ENCODE measurements around the gene DCLK2. TPM values are rescaled to one million over a fixed set of nuclear protein-coding genes. Genes with fewer than 3 reads are reported as not detected.
A peak's percentile ranks its signal among the peaks of the same experiment; 100 is the strongest.

DCLK2 gene
- total RNA-seq, 3 donors from 2014 or later, result 0.08 TPM; not detected in 2

DNA sequence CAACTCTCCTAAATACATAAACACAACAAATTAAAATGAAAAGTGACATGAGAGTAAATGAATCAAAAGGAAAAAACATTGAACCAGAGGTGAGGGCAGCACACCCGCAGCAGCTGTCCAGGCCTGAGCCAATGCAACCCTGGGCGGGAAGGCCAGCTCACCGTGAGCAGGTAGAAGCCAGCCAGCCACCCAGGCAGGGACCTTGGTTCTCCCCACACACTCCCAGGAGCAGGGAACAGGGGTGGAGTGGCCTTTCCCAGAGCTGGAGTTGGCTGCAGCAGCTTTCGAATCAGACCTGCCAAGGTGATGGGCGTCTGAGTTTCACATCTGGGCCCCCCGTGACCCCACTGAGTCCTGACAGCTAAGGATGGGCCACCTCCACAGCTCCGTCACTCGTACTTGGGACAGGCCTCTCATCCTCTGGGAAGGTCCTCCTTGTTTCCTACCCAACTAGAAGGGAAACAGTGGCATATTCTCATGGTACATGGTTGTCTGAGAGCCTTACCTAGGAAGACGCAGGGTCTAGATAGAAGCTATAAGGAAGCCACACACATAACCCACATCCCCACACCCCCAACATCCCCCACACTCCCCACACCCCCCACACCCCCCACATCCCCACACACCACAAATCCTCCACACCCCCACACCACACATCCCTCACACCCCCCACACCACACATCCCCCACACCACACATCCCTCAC, 172.2 kb downstream of the DCLK2 start:
- Mint-ChIP-seq H3K4me1 (ENCODE audit: low read depth) (no peaks in the 10 kb centered on the region), H3K36me3 (ENCODE audit: insufficient read depth) (no peaks in the 10 kb centered on the region), H3K4me3 (no peak overlapping the region), H3K27me3 (ENCODE audit: low read depth) (peaks cover 7% of the 10 kb centered on the region), H3K9me3 (no peaks in the 10 kb centered on the region)
- ATAC-seq (no peak), DNase-seq (no peak)

DNA sequence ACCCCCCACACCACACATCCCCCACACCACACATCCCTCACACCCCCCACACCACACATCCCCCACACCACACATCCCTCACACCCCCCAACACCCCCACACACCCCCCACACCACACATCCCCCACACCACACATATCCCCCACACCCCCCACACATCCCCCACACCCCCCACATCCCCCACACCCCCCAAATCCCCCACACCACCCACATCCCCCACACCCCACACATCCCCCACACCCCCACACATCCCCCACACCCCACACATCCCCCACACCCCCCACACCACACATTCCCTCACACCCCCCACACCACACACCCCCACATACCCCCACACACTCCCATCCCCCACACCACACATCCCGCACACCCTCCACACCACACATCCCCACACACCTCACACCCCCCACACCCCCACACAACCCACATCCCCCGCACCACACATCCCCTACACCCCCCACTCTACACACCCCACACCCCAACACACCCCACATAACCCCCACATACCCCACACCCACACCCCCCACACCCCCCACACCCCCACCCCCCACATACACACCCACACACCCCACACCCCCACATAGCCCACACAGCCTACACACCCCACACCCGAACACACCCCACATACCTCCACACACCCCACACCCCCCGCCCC, 172.9 kb downstream of the DCLK2 start:
- Mint-ChIP-seq H3K27me3 (ENCODE audit: low read depth) (peaks cover 7% of the 10 kb centered on the region), H3K9me3 (no peaks in the 10 kb centered on the region), H3K4me3 (no peak overlapping the region), H3K4me1 (ENCODE audit: low read depth) (no peaks in the 10 kb centered on the region), H3K36me3 (ENCODE audit: insufficient read depth) (no peaks in the 10 kb centered on the region)
- DNase-seq, result no peak
- ATAC-seq, result no peak

DNA sequence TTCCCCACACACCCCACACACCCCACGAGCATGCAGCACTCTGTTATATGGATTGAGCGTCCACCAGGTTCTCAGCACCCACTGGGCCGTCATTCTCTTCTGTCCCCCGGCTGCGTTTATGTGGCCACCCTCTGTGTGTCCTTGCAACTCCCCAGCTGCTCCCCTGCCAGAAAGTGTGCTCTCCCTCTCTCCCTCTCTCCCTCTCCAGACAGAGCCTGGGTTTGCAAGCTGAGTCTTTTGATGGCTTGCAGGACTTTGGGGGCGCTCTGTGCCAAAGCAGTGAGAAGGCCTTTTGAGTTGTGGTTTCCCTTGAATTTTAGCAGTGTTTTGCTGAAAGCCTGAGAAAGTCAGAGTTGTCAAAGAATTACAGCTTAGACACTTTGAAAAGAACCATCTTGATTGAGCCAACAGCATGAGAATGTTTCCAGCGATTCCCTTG, 173.5 kb downstream of the DCLK2 start:
- Mint-ChIP-seq H3K4me1 (ENCODE audit: low read depth) (no peaks in the 10 kb centered on the region), H3K36me3 (ENCODE audit: insufficient read depth) (no peaks in the 10 kb centered on the region), H3K4me3 (no peak overlapping the region), H3K27me3 (ENCODE audit: low read depth) (peaks cover 7% of the 10 kb centered on the region), H3K9me3 (no peaks in the 10 kb centered on the region)
- DNase-seq (no peak), ATAC-seq (no peak)

DNA sequence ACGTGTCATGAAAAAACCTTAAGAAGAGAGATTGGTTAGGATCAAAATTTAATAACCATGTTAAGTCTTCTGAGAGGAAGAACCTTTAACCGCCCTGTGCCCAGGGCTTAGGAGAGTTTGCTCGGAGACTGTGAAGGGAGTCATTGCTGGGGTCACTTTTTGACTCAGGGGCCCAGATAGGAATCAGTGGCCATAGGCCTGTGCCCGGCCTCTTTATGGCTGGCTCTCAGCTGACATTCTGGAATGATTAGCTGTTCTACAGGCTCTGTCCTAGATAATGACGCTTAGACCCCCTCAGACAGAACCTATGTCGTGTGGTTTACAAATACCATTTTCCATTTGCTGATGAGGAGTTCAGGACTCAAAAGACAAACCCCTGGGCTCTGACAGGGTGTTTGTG, 174.1 kb downstream of the DCLK2 start:
- DNase-seq (no peak), ATAC-seq (no peak)
- no peak overlapping the region for H3K4me3 Mint-ChIP-seq
- peaks cover 4% of the 10 kb centered on the region for H3K27me3 Mint-ChIP-seq (ENCODE audit: low read depth)
- H3K9me3 Mint-ChIP-seq, result no peaks in the 10 kb centered on the region
- H3K4me1 Mint-ChIP-seq (ENCODE audit: low read depth), result no peaks in the 10 kb centered on the region
- no peaks in the 10 kb centered on the region for H3K36me3 Mint-ChIP-seq (ENCODE audit: insufficient read depth)

DNA sequence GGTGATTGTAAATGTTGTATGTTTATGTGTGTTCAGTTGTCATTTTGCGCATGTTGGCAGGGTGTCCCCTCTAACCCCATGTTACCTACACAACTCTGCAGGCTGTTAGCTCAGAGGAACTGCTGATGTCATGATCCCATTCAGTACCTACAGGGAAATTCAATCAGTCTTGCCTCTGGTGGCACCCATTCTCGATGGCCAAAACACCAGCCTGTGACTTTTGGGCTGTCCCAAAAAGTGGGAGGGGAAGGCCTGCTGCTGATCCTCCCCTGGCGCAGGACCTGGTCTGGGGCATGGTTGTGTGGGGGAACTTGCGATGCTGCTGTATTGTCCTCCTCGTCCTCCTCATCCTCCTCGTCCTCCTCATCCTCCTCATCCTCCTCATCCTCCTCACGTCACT, 174.5 kb downstream of the DCLK2 start:
- Mint-ChIP-seq H3K4me1 (ENCODE audit: low read depth) (no peaks in the 10 kb centered on the region), H3K9me3 (no peaks in the 10 kb centered on the region), H3K4me3 (no peak overlapping the region), H3K36me3 (ENCODE audit: insufficient read depth) (no peaks in the 10 kb centered on the region), H3K27me3 (ENCODE audit: low read depth) (peaks cover 4% of the 10 kb centered on the region)
- no peak for DNase-seq
- ATAC-seq, result no peak

DNA sequence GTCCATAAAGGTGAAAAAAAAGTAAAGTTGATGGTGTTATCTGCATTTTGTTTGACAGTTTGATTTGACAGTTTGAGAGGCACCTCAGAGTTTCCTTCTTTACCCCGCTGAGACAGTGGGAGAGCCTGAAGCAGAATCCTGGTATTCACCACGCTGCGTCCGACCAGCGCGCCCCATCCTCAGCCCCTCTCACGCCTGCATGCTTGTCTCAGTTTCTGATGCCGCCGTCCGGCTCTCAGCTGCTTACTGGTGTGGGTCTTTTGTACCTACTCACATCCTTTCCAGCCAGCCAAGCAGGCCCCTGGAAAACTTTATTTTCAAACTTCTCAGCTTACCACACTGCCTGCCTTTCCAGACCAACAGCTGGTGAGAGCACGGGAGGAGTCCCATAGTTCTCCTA, 175.2 kb downstream of the DCLK2 start:
- Mint-ChIP-seq H3K4me3 (no peak overlapping the region), H3K9me3 (no peaks in the 10 kb centered on the region), H3K4me1 (ENCODE audit: low read depth) (no peaks in the 10 kb centered on the region), H3K27me3 (ENCODE audit: low read depth) (peaks cover 4% of the 10 kb centered on the region), H3K36me3 (ENCODE audit: insufficient read depth) (no peaks in the 10 kb centered on the region)
- no peak for ATAC-seq
- no peak for DNase-seq

DNA sequence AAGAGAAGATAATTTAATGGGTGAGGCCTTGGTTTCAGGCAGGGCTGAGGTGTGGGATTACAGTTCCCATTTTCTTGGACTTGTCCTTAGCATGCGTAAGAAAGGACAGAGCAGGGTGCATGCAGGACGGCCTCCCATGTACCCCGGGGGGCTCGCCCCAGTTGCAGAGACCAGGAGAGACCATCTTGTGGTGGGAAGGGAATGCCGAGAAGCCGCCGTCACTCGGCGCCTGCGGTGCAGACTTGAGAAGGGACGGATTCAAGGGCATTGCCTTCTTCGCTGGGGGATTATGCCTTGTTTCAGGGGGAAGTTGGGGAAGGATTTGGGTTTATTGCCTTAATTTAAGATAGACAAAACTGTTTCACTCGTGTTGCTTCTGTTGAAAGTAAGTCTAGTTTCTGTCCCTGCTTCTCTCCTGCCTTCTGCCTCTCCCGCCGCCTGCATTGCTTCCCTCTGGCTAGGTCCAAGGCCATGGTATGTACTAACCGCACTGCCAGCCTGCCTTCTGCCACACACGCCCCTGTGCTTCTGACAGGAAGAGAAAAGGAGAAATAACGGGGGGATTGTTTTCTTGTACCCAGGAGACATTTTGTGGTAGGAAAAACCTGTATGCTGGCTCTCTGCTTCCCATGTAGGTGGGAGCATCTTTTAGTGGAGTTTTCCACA, 175.9 kb downstream of the DCLK2 start:
- DNase-seq (no peak), ATAC-seq (no peak)
- Mint-ChIP-seq H3K4me1 (ENCODE audit: low read depth) (no peaks in the 10 kb centered on the region), H3K36me3 (ENCODE audit: insufficient read depth) (no peaks in the 10 kb centered on the region), H3K27me3 (ENCODE audit: low read depth) (peaks cover 1% of the 10 kb centered on the region), H3K9me3 (no peaks in the 10 kb centered on the region), H3K4me3 (no peak overlapping the region)

DNA sequence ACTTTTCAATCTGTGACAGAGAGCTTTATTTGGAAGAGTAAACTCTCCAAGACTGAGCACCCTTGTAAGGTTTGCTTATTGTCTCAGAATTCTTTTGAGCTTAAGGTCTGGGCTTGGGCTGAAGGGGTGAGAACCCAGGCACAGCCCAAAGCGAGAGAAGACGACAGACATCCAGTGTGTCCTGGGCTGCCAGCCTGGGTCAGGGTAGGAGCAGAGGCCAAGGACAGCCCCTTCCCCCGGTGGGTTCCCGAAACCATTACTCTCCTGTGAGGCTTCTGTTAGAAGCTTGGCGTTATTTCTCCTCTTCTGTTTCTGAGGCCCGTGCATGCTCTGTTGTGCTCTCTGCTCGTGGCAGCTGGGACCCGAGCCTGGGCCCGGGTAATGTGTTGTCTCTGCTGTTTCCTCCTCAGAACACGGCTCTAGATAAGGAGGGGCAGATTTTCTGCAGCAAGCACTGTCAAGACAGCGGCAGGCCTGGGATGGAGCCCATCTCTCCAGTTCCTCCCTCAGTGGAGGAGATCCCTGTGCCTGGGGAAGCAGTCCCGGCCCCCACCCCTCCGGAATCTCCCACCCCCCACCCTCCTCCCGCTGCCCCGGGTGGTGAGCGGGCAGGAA, 177.5 kb downstream of the DCLK2 start:
- no peak overlapping the region for H3K4me3 Mint-ChIP-seq
- no peaks in the 10 kb centered on the region for H3K9me3 Mint-ChIP-seq
- H3K36me3 Mint-ChIP-seq (ENCODE audit: insufficient read depth), result peaks cover 2% of the 10 kb centered on the region
- no peaks in the 10 kb centered on the region for H3K4me1 Mint-ChIP-seq (ENCODE audit: low read depth)
- DNase-seq (no peak), ATAC-seq (peak in 1 of 2 donors; percentile 14)
- no peaks in the 10 kb centered on the region for H3K27me3 Mint-ChIP-seq (ENCODE audit: low read depth)

DNA sequence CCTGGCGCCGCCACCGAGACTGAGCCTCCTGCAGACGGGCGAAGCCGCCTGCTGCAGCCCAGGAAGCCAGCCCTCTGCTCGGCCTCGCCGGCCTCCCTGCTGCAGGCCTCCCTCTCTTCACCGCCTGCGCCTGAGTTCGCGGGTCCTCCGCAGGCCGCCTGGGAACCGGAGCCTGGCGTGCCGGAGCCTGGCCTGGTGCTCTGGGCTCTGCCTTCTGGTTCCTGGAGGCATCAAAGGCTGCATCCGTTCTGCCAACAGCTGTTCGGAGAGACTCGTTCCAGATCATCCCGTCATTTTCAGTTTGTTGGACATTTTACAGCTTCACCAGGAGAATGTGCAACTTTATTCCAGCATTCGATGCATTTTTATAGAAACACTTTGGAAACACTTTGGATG, 178.0 kb downstream of the DCLK2 start:
- no peak for DNase-seq
- Mint-ChIP-seq H3K4me1 (ENCODE audit: low read depth) (no peaks in the 10 kb centered on the region), H3K4me3 (no peak overlapping the region), H3K36me3 (ENCODE audit: insufficient read depth) (peaks cover 4% of the 10 kb centered on the region), H3K9me3 (no peaks in the 10 kb centered on the region), H3K27me3 (ENCODE audit: low read depth) (no peaks in the 10 kb centered on the region)
- ATAC-seq, result no peak

DNA sequence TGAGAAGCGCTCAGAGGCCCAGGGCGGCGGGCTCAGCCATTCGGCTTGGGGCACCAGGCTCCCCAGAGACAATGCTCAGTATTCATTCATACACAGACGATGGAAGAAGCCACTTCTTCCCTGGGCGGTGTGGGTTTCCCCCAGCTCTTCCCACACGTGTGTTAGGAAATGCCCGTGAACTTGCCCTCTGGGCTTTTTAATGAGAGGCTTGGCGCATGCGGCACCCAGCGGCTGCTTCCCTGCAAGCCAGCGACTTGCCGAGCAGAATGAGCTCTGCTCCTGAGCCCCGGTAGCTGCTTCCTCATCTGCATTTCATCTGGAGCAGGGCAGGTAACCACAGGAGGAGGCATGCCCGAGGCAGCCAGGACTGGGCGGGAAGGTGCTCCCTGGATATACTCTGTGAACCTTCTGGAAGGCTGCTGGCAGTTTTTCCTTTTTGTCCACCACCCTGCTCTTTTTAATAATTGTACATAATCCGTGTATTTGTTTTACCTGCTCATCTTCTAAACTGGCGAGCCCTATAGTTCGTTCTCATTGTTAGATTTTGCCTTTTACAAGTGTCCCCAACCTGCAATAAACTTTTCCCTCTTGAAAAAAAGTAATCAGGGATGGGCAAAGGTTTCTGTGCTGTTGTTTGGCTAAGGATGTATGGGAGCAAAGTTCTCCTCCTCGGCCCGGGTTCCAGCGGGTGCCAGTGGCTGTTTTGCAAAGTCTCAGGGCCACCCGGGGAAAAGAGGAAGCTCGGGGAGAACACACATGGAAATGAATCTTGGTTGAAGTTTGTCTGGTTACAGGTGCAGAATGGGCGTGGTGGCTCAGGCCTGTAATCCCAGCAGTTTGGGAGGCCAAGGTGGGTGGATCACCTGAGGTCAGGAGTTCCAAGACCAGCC, 178.8 kb downstream of the DCLK2 start:
- Mint-ChIP-seq H3K4me3 (no peak overlapping the region), H3K36me3 (ENCODE audit: insufficient read depth) (peaks cover 7% of the 10 kb centered on the region), H3K9me3 (no peaks in the 10 kb centered on the region), H3K27me3 (ENCODE audit: low read depth) (no peaks in the 10 kb centered on the region), H3K4me1 (ENCODE audit: low read depth) (no peaks in the 10 kb centered on the region)
- DNase-seq (no peak), ATAC-seq (no peak)

DNA sequence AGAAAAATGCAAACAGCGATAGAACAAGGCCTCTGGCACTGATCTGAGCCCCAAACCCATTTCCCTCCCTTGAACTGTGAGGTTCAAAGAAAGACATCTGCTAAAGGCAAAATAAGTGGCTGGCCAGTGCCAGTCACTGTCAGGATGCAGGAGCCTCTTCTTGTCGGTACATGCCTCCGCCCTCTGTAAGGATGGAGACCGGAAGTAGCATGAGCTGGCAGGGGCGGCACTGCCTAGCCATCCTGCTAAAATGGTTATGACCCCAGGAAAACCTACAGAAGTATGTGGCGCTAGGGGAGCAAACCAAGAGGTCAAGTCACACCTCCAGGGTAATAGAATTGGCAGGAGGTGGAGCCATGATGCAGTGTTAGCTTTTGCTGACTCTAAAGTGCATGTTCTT, 180.3 kb downstream of the DCLK2 start:
- DNase-seq, result no peak
- H3K9me3 Mint-ChIP-seq, result no peaks in the 10 kb centered on the region
- no peaks in the 10 kb centered on the region for H3K4me1 Mint-ChIP-seq (ENCODE audit: low read depth)
- no peaks in the 10 kb centered on the region for H3K27me3 Mint-ChIP-seq (ENCODE audit: low read depth)
- no peak overlapping the region for H3K4me3 Mint-ChIP-seq
- ATAC-seq, result no peak
- H3K36me3 Mint-ChIP-seq (ENCODE audit: insufficient read depth), result peaks cover 7% of the 10 kb centered on the region

DNA sequence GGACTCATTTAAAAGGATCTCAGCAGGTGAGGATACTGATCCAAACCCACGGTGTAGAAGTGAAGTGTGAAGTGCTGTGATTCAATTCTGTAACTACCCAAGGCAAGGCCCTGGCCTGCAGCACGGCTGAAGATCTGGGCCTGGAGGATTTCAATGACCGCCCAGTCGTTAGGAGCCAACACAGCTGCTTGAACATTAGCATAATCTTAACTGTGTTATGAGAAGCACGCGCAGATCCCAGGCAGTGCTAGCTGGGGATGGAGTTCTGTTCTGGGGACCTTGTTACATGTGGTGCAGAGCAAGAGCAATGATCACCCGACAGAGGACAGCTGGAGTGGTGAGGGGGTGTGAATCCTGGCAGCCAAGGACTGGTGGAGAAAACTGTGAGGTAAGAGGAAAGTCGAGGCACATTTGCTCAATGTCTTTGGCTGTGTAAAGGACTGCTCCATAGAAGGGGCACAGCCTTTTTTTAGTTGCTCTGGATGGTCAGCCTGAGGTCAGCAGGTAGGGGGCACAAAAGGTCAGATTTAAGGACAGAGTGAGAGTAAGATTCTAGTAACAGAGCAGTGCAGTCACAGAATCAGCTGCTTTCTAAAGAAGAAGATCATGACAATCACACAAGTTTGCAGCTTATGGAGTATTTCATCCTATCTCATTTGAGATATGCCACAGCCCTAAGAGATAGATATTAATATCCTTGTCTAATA, 181.8 kb downstream of the DCLK2 start:
- Mint-ChIP-seq H3K36me3 (ENCODE audit: insufficient read depth) (peaks cover 12% of the 10 kb centered on the region), H3K27me3 (ENCODE audit: low read depth) (no peaks in the 10 kb centered on the region), H3K4me3 (no peak overlapping the region), H3K9me3 (no peaks in the 10 kb centered on the region), H3K4me1 (ENCODE audit: low read depth) (no peaks in the 10 kb centered on the region)
- DNase-seq (no peak), ATAC-seq (no peak)

DNA sequence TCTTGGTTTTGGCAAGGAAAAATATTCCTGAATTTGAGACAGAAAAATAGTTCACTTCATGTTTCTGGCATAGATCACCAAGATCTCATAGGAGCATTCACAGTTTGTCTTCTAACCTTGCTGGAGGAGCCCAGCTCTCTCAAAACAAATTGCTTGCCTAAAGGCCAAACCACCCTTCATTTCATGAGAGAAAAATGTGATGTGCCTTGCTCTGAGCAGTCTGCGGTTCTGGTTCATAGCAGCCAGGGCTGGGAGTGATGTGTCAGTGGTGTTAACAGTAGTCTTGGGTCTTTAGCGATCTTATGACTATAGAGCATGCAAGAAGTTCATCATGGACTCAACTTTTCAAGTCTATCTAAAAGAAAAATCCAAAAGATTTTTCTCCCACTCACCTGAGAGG, 183.3 kb downstream of the DCLK2 start:
- ATAC-seq (no peak), DNase-seq (no peak)
- Mint-ChIP-seq H3K9me3 (no peaks in the 10 kb centered on the region), H3K36me3 (ENCODE audit: insufficient read depth) (peaks cover 18% of the 10 kb centered on the region), H3K4me1 (ENCODE audit: low read depth) (no peaks in the 10 kb centered on the region), H3K4me3 (no peak overlapping the region), H3K27me3 (ENCODE audit: low read depth) (no peaks in the 10 kb centered on the region)
